Activated naive CD8-positive, alpha-beta T cell treated with anti-CD3 and anti-CD28 coated beads, Interleukin-2, amount 10 ng/mL, durations not matched to agents 7 days and 5 days (primary cell): ENCODE data around the gene STPG1. TPM values are rescaled to one million over a fixed set of nuclear protein-coding genes. Genes with fewer than 3 reads are reported as not detected.

ENCODE experiments used
- total RNA-seq, 2 experiments: library from RNA; stranded (reverse); gene quantifications; one replicate each; pipeline ENCODE4 v1.2.3, GENCODE V29; 2021

Gene STPG1
- total RNA-seq, 2 experiments from 2014 or later: 8.6 to 9.0 TPM

Other genes starting within 250 kb of the STPG1 start
- 1 to 10 TPM; 6.2 to 7.9 TPM for gene IFNLR1, start 226.5 kb downstream of the STPG1 start, total RNA-seq
- gene GRHL3, start 94.4 kb downstream of the STPG1 start, total RNA-seq: not detected
- gene NIPAL3, start 2.0 kb upstream of the STPG1 start, total RNA-seq: 10 to 100 TPM; 54.1 to 55.1 TPM
- gene RCAN3, start 89.1 kb upstream of the STPG1 start, total RNA-seq: 10 to 100 TPM; 77.4 to 84.8 TPM
- under 1 TPM; 0.19 to 0.23 TPM for gene NCMAP, start 142.3 kb upstream of the STPG1 start, total RNA-seq
- 100 to 1,000 TPM; 211 to 220 TPM for gene SRRM1, start 229.5 kb upstream of the STPG1 start, total RNA-seq